IMR-90 (cell line): ENCODE measurements around the gene RFTN1. TPM values are rescaled to one million over a fixed set of nuclear protein-coding genes. Genes with fewer than 3 reads are reported as not detected.

Experiments
- ATAC-seq: fragments of 200-7000 bp; cut with Tn5 transposase; 2 replicates; pipeline ENCODE4 v1.9.1; 2020; ENCODE audit warnings: low read depth, mild to moderate bottlenecking, moderate library complexity
- BruUV-seq: library from RNA; stranded (reverse); fragments of 400-500 nt; replicated peaks from 2 replicates; lab custom pipeline; 2021; lab: Mats Ljungman, UMichigan
- CTCF ChIA-PET: fragments of 300-600 bp; formaldehyde crosslinking; extraction: SDS; loops from one replicate; lab custom pipeline; 2021; ENCODE audit warnings: antibody characterized with exemption; lab: Yijun Ruan, JAX
- POLR2A ChIA-PET: fragments of 300-600 bp; sonication (Branson Sonifier 250); formaldehyde crosslinking; loops from one replicate; lab custom pipeline; 2022; ENCODE audit warnings: antibody characterized with exemption; ENCODE audit not compliant: unreplicated experiment; lab: Charles Lee
- DNase-seq: peaks from one replicate; pipeline ENCODE4 v3.0.0; 2013
- H2AFZ ChIP-seq: replicated peaks from 2 replicates; pipeline ENCODE3; 2013; ENCODE audit warnings: low read length, mild to moderate bottlenecking; ENCODE audit not compliant: poor library complexity
- H2AK5ac ChIP-seq: 2 replicates; pipeline ENCODE4 v1.6.1; 2013; ENCODE audit warnings: low read depth, low read length, inconsistent platforms
- H2AK9ac ChIP-seq: replicated peaks from 2 replicates; pipeline ENCODE3; 2013; ENCODE audit warnings: mild to moderate bottlenecking, low read depth, low read length, moderate library complexity; ENCODE audit not compliant: poor library complexity
- H2BK120ac ChIP-seq: 2 replicates; pipeline ENCODE4 v1.6.1; 2013; ENCODE audit warnings: low read depth, low read length, inconsistent platforms
- H2BK15ac ChIP-seq: 3 replicates; pipeline ENCODE4 v1.6.1; 2013; ENCODE audit warnings: low read depth, low read length, inconsistent platforms
- H2BK20ac ChIP-seq: 2 replicates; pipeline ENCODE4 v1.6.1; 2013; ENCODE audit warnings: low read depth, mild to moderate bottlenecking, inconsistent platforms, low read length, moderate library complexity
- H2BK5ac ChIP-seq: 2 replicates; pipeline ENCODE4 v1.6.1; 2013; ENCODE audit warnings: mild to moderate bottlenecking, low read depth, low read length, inconsistent platforms; ENCODE audit not compliant: poor library complexity, severe bottlenecking
- H3K14ac ChIP-seq: replicated peaks from 2 replicates; pipeline ENCODE4 v1.6.1; 2013; ENCODE audit warnings: low read depth, low read length, inconsistent platforms
- H3K18ac ChIP-seq: 2 replicates; pipeline ENCODE4 v1.6.1; 2013; ENCODE audit warnings: low read depth, low read length, control low read depth
- H3K23ac ChIP-seq: 2 replicates; pipeline ENCODE4 v1.6.1; 2013; ENCODE audit warnings: low read depth, low read length, inconsistent platforms
- H3K27ac ChIP-seq: 2 replicates; pipeline ENCODE4 v1.5.1; 2013; ENCODE audit warnings: mild to moderate bottlenecking, control low read depth, low read length; ENCODE audit not compliant: insufficient read depth
- H3K27me3 ChIP-seq: 2 replicates; pipeline ENCODE4 v1.6.1; 2013; ENCODE audit warnings: low read length; ENCODE audit not compliant: control insufficient read depth, insufficient read depth
- H3K36me3 ChIP-seq: 2 replicates; pipeline ENCODE4 v1.6.1; 2013; ENCODE audit warnings: low read length, mixed read lengths; ENCODE audit not compliant: control insufficient read depth, insufficient read depth
- H3K4ac ChIP-seq: 2 replicates; pipeline ENCODE4 v1.6.1; 2013; ENCODE audit warnings: low read depth, low read length, inconsistent platforms
- H3K4me1 ChIP-seq: 2 replicates; pipeline ENCODE4 v1.6.1; 2013; ENCODE audit warnings: low read length, mixed read lengths; ENCODE audit not compliant: control insufficient read depth, insufficient read depth
- H3K4me2 ChIP-seq: 2 replicates; pipeline ENCODE4 v1.6.1; 2013; ENCODE audit warnings: low read depth, mild to moderate bottlenecking, control low read depth, low read length, moderate library complexity
- H3K4me3 ChIP-seq: 2 replicates; pipeline ENCODE4 v1.5.1; 2013; ENCODE audit warnings: low read depth, mild to moderate bottlenecking, control low read depth, low read length, moderate library complexity; ENCODE audit not compliant: insufficient read depth
- H3K56ac ChIP-seq: 2 replicates; pipeline ENCODE4 v1.6.1; 2013; ENCODE audit warnings: low read length, inconsistent platforms; ENCODE audit not compliant: insufficient read depth; ENCODE audit errors: extremely low read depth
- H3K79me1 ChIP-seq, 2 experiments: 2 replicates each; pipeline ENCODE4 v1.6.1; 2013; ENCODE audit warnings: low read length in 2 of 2, inconsistent platforms in 1 of 2, low read depth in 1 of 2
- H3K9ac ChIP-seq: 2 replicates; pipeline ENCODE4 v1.6.1; 2013; ENCODE audit warnings: low read depth, low read length, control low read depth
- H3K9me1 ChIP-seq: 2 replicates; pipeline ENCODE4 v1.6.1; 2013; ENCODE audit warnings: low read length, inconsistent platforms; ENCODE audit not compliant: insufficient read depth
- H3K9me3 ChIP-seq: 2 replicates; pipeline ENCODE4 v1.6.1; 2013; ENCODE audit warnings: low read length; ENCODE audit not compliant: control insufficient read depth, insufficient read depth
- H4K20me1 ChIP-seq: 2 replicates; pipeline ENCODE4 v1.6.1; 2013; ENCODE audit warnings: low read length, inconsistent platforms; ENCODE audit not compliant: insufficient read depth
- H4K5ac ChIP-seq: 2 replicates; pipeline ENCODE4 v1.6.1; 2013; ENCODE audit warnings: mild to moderate bottlenecking, low read depth, low read length, control low read depth
- H4K8ac ChIP-seq, 2 experiments: 2 replicates each; pipeline ENCODE4 v1.6.1; 2013; ENCODE audit warnings: low read depth in 2 of 2, low read length in 2 of 2, control low read depth in 1 of 2, inconsistent platforms in 1 of 2
- H4K91ac ChIP-seq: 2 replicates; pipeline ENCODE4 v1.6.1; 2013; ENCODE audit warnings: low read depth, low read length, inconsistent platforms; ENCODE audit not compliant: insufficient read depth
- CEBPB ChIP-seq: IDR thresholded peaks from 2 replicates; pipeline ENCODE4 v1.6.1; 2012; ENCODE audit warnings: low read depth, low read length, improper control_type of control experiment
- CHD1 ChIP-seq: IDR thresholded peaks from 2 replicates; pipeline ENCODE4 v1.6.1; 2012; ENCODE audit warnings: low read depth, low read length, improper control_type of control experiment
- RFX5 ChIP-seq: IDR thresholded peaks from 2 replicates; pipeline ENCODE4 v1.8.0; 2012; ENCODE audit warnings: low read depth, mild to moderate bottlenecking, low read length, moderate library complexity
- WGBS, 2 experiments: methylation state at CpG; one replicate each; pipeline versions ENCODE4 v1.1.5 to v1.1.7; 2013; ENCODE audit warnings: missing lambda C conversion rate in 2 of 2; ENCODE audit not compliant: insufficient read length in 1 of 2; ENCODE audit errors: extremely low coverage in 2 of 2; 5-methylcytosine and 5-hydroxymethylcytosine counted together
- dilution Hi-C: fragments of 300-500 bp; cut with HindIII; formaldehyde crosslinking; loops from one replicate; pipeline ENCODE4 v1.14.3; 2018; ENCODE audit warnings: low sequenced_read_pairs; ENCODE audit not compliant: unreplicated experiment
- in situ Hi-C: fragments of 300-500 bp; cut with MboI; formaldehyde crosslinking; loops from 3 replicates; pipeline ENCODE4 v1.14.3; 2019; ENCODE audit warnings: low sequenced_read_pairs, inconsistent platforms, mixed read lengths
- intact Hi-C: fragments of 100-400 bp; cut with micrococcal nuclease; formaldehyde crosslinking; loops from 2 replicates; pipeline ENCODE4 v1.10.0; 2022
- polyA plus RNA-seq, 3 experiments: library from polyadenylated mRNA; depleted of rRNA; stranded (reverse); fragments of >200 nt; gene quantifications; 2 replicates each; pipeline ENCODE4 v1.2.3, GENCODE V29; 2012; ENCODE audit warnings: low replicate concordance in 1 of 3
- total RNA-seq: library from RNA; depleted of rRNA; stranded (reverse); fragments of >200 nt; gene quantifications from 2 replicates; pipeline ENCODE4 v1.2.3, GENCODE V29; 2012
- TF ChIP-seq, protein P1 (sequence below): fragments of 150-350 bp; IDR thresholded peaks from 2 replicates; pipeline ENCODE4 v1.6.1; 2016; ENCODE audit warnings: low read depth, mild to moderate bottlenecking, low read length, moderate library complexity, borderline replicate concordance

RFTN1 gene
- total and polyA plus RNA-seq, 2 of the 4 experiments (the other 2 are of a cell fraction): 45.0 to 52.0 TPM

DNA sequence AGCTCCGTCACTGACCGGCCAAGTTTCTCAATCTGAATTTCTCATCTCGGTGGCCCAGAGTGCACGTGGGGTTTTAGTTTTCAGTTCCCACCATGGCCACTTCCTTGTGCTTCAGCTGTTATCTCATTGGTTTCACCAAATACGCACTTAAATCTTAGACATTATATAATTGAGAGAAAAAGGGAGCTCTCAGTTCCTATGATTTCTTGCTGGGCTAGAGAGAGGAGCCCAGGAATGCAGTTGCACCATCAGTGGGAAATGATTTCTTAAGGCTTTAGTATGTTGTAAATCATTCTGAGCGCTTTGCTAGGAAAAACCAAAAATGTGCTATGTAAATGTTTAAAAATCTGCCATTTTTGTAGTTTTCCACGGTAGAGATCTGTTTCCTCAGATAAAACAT lies 195.3 kb downstream of the RFTN1 start:
- Histone ChIP-seq H4K20me1 (no peaks in the 10 kb centered on the region), H4K91ac (peak overlapping the region; percentile 60), H2BK5ac (peak overlapping the region; percentile 10), H3K9me1 (peaks cover 21% of the 10 kb centered on the region), H2AFZ (no peak overlapping the region), H3K27ac (peak overlapping the region; percentile 91), H3K9ac (no peak overlapping the region), H3K27me3 (no peaks in the 10 kb centered on the region), H4K5ac (peak overlapping the region; percentile 60; the same call in 1 of the 2 replicates), H3K9me3 (no peaks in the 10 kb centered on the region), H4K8ac (peak overlapping the region; percentile 44 to 68; a peak in 3 of 4 replicates), H3K4ac (peak overlapping the region; percentile 82), H2BK20ac (peak overlapping the region; percentile 57), H2AK5ac (peak overlapping the region; percentile 61; the same call in 1 of the 2 replicates), H3K4me2 (no peak overlapping the region; the same call in 1 of the 2 replicates), H3K4me1 (peaks cover 21% of the 10 kb centered on the region), H3K18ac (peak overlapping the region; percentile 17), H3K79me1 (peaks cover 8 to 47% of the 10 kb centered on the region in 2 experiments), H3K36me3 (peaks cover 52% of the 10 kb centered on the region), H2AK9ac (no peak overlapping the region), H3K4me3 (no peak overlapping the region), H3K23ac (peak overlapping the region; percentile 31; the same call in 1 of the 2 replicates), H3K14ac (peak overlapping the region; percentile 38; the same call in 1 of the 2 replicates), H2BK120ac (peak overlapping the region; percentile 70), H3K56ac (no peak overlapping the region), H2BK15ac (0 out of 3 replicates have a peak overlapping the region, but pooled peaks have one; percentile 49)
- dilution Hi-C loops: no loop called here
- in situ Hi-C loops: no loop called here
- ChIA-PET POLR2A (interaction anchor here (0.5 to 0.8 kb wide), 2 partner anchors 240 to 784 kb away, joined by 3 to 4 read pairs; no protein-coding TSS in a partner anchor), CTCF (interaction anchor here (0.5 to 1.3 kb wide), 5 partner anchors 15 to 694 kb away, joined by 3 to 4 read pairs (median 3); no protein-coding TSS in a partner anchor)
- TF ChIP-seq RFX5: no peak
- TF ChIP-seq, protein P1, sequence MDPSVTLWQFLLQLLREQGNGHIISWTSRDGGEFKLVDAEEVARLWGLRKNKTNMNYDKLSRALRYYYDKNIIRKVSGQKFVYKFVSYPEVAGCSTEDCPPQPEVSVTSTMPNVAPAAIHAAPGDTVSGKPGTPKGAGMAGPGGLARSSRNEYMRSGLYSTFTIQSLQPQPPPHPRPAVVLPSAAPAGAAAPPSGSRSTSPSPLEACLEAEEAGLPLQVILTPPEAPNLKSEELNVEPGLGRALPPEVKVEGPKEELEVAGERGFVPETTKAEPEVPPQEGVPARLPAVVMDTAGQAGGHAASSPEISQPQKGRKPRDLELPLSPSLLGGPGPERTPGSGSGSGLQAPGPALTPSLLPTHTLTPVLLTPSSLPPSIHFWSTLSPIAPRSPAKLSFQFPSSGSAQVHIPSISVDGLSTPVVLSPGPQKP: no peak
- TF ChIP-seq CEBPB: peak; percentile 92
- TF ChIP-seq CHD1: no peak
- BruUV-seq: no TSS peak
- ATAC-seq (peak; percentile 88), DNase-seq (peak; percentile 83)
- WGBS, 2 experiments: no CpG with 5 or more reads among the region's 7 CpGs
- intact Hi-C loops: loop anchor here (1.0 to 5.0 kb wide), 2 partner anchors 74 to 166 kb away; no protein-coding TSS in a partner anchor
